ENCODE data around the gene SLC25A3.

- no peak for TF ChIP-seq CTCF (IDR thresholded peaks at IDR 0.05)
- TF ChIP-seq POLR2A (IDR thresholded peaks at IDR 0.05) = no peak
Observed at GRCh38 chr12:98561846-98562245, 31.6 kb upstream of the SLC25A3 start.
